ENCODE data around the gene UBE2F. TPM values are rescaled to one million over a fixed set of nuclear protein-coding genes. Genes with fewer than 3 reads are reported as not detected.
"Not testable (repeated sequence)": the region's sequence is repeated elsewhere in the genome, so short reads cannot be mapped to it uniquely, and the experiment has no call there.

Gene UBE2F
- total RNA-seq, 1 experiment from 2014 or later = 116 TPM

DNA sequence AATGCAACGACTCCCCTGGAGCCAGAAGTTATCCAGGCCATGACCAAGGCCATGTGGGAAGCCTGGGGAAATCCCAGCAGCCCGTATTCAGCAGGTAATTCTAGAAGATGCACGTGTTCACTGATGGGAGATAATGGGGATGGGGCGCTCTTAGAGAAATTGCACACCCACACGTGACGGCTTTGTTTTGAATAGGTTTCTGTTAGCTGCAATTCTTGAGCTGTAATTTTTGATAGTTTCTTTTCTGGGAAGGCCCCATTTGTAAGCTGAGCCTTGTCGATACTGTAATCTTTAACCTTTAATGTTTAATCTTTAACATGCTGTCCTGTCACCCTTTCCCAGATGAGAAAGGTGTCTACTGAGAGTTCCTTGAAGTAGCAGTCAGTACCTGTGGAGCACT lies 97.6 kb downstream of the UBE2F start:
- Mint-ChIP-seq H3K27me3 (ENCODE audit: insufficient read depth, unreplicated experiment) (no peaks in the 10 kb centered on the region), H3K36me3 (ENCODE audit: insufficient read depth, unreplicated experiment) (peaks cover 44% of the 10 kb centered on the region), H3K9me3 (ENCODE audit: unreplicated experiment) (no peaks in the 10 kb centered on the region), H3K27ac (ENCODE audit: low read depth, unreplicated experiment) (no peak overlapping the region), H3K4me1 (ENCODE audit: insufficient read depth, unreplicated experiment) (peaks cover 12% of the 10 kb centered on the region), H3K4me3 (ENCODE audit: unreplicated experiment) (no peak overlapping the region)
- intact Hi-C loops (cut with micrococcal nuclease) = loop anchor here (5.0 kb wide), 2 partner anchors 73 to 97 kb away; partner anchors contain the start of genes KLHL30 and UBE2F
- ChIA-PET CTCF (no interaction called here), POLR2A (interaction anchor here (1.0 to 1.6 kb wide), 4 partner anchors 11 to 141 kb away, joined by 3 read pairs; no protein-coding TSS in a partner anchor)
- no TSS peak for BruUV-seq (replicated peaks)
- TF ChIP-seq, protein P1, sequence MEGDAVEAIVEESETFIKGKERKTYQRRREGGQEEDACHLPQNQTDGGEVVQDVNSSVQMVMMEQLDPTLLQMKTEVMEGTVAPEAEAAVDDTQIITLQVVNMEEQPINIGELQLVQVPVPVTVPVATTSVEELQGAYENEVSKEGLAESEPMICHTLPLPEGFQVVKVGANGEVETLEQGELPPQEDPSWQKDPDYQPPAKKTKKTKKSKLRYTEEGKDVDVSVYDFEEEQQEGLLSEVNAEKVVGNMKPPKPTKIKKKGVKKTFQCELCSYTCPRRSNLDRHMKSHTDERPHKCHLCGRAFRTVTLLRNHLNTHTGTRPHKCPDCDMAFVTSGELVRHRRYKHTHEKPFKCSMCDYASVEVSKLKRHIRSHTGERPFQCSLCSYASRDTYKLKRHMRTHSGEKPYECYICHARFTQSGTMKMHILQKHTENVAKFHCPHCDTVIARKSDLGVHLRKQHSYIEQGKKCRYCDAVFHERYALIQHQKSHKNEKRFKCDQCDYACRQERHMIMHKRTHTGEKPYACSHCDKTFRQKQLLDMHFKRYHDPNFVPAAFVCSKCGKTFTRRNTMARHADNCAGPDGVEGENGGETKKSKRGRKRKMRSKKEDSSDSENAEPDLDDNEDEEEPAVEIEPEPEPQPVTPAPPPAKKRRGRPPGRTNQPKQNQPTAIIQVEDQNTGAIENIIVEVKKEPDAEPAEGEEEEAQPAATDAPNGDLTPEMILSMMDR (IDR thresholded peaks at IDR 0.05; ENCODE audit: unreplicated experiment) = no peak
- no peak for DNase-seq (ENCODE audit: unreplicated experiment)

DNA sequence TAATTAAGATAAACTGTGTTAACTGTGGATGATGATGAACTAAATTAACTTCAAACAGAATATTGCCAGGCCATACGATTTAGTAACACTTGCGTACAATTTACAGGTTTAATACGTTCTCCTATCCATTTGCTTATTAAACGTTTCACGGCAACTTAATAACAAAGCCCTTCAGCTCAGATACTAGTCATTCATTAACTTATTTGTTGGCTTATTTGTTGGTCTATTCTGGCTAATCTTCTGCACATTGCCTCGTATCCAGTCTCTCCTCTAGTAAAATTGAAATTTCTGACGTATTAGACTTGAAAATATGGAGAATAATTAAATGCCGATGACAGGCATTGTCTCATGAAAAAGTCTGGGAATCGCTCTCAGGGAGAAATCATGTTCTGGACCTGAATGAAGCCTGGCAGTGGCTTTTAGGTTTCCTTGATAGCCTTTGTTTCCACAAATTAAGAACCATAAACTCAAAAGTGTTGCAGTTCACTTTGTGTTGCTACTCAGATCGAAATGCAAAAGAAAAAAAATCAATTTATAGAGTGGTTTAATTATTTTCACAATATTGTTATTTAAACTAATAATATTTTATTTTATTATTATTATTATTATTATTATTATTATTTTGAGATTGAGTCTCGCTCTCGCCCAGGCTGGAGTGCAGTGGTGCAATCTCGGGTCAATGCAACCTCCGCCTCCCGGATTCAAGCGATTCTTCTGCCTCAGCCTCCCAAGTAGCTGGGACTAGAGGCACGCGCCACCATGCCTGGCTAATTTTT lies 98.4 kb downstream of the UBE2F start:
- POLR2A ChIA-PET = interaction anchor here (1.0 to 1.3 kb wide), 2 partner anchors 10 to 16 kb away, joined by 3 read pairs; no protein-coding TSS in a partner anchor
- Mint-ChIP-seq H3K4me3 (ENCODE audit: unreplicated experiment) (no peak overlapping the region), H3K9me3 (ENCODE audit: unreplicated experiment) (no peaks in the 10 kb centered on the region), H3K36me3 (ENCODE audit: insufficient read depth, unreplicated experiment) (peaks cover 53% of the 10 kb centered on the region), H3K4me1 (ENCODE audit: insufficient read depth, unreplicated experiment) (peaks cover 6% of the 10 kb centered on the region), H3K27ac (ENCODE audit: low read depth, unreplicated experiment) (no peak overlapping the region), H3K27me3 (ENCODE audit: insufficient read depth, unreplicated experiment) (no peaks in the 10 kb centered on the region)
- TF ChIP-seq, protein P1 (IDR thresholded peaks at IDR 0.05; ENCODE audit: unreplicated experiment) = no peak
- no peak for DNase-seq (ENCODE audit: unreplicated experiment)
- CTCF ChIA-PET = no interaction called here
- intact Hi-C loops (cut with micrococcal nuclease) = no loop called here
- no TSS peak for BruUV-seq (replicated peaks)

DNA sequence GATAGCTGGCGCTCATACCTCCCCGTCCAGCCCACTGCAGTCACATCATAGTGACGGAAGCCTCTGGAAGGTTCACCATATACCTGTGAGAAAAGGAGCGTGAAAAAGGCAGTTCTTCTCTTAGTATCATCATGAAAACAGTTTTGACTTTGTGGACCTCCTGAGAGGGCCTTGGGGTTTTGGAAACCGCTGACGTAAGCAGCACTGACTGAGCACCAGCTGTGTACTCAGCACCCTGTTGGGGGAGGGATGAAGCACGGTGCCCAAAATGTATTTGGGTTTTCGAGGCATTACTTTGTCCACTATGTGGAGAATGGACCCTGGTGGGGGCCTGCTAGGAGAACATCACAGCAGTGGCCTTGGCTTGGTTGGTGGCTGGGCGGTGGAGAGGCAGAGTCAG lies 99.4 kb downstream of the UBE2F start:
- no peaks in the 10 kb centered on the region for H3K9me3 Mint-ChIP-seq (ENCODE audit: unreplicated experiment)
- no TSS peak for BruUV-seq (replicated peaks)
- peaks cover 61% of the 10 kb centered on the region for H3K36me3 Mint-ChIP-seq (ENCODE audit: insufficient read depth, unreplicated experiment)
- H3K4me1 Mint-ChIP-seq (ENCODE audit: insufficient read depth, unreplicated experiment) = peaks cover 4% of the 10 kb centered on the region
- H3K4me3 Mint-ChIP-seq (ENCODE audit: unreplicated experiment) = no peak overlapping the region
- CTCF ChIA-PET = no interaction called here
- H3K27me3 Mint-ChIP-seq (ENCODE audit: insufficient read depth, unreplicated experiment) = no peaks in the 10 kb centered on the region
- intact Hi-C loops (cut with micrococcal nuclease) = no loop called here
- POLR2A ChIA-PET = no interaction called here
- no peak for DNase-seq (ENCODE audit: unreplicated experiment)
- no peak overlapping the region for H3K27ac Mint-ChIP-seq (ENCODE audit: low read depth, unreplicated experiment)
- TF ChIP-seq, protein P1 (IDR thresholded peaks at IDR 0.05; ENCODE audit: unreplicated experiment) = no peak

DNA sequence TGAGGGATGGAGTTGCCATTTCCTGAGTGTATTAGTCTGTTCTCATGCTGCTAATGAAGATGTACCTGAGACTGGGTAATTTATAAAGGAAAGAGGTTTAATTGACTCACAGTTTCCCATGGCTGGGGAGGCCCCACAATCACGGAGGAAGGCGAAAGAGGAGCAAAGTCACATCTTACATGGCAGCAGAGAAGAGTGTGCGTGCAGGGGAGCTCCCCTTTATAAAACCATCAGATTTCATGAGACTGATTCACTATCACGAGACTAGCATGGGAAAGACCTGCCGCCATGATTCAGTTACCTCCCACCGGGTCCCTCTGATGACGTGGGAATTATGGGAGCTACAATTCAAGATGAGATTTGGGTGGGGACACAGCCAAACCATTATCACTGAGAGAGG lies 99.9 kb downstream of the UBE2F start:
- intact Hi-C loops (cut with micrococcal nuclease); DNase-seq (ENCODE audit: unreplicated experiment); H3K27me3 Mint-ChIP-seq (ENCODE audit: insufficient read depth, unreplicated experiment); POLR2A ChIA-PET; H3K4me3 Mint-ChIP-seq (ENCODE audit: unreplicated experiment); H3K4me1 Mint-ChIP-seq (ENCODE audit: insufficient read depth, unreplicated experiment); H3K27ac Mint-ChIP-seq (ENCODE audit: low read depth, unreplicated experiment); H3K9me3 Mint-ChIP-seq (ENCODE audit: unreplicated experiment); CTCF ChIA-PET; BruUV-seq (replicated peaks): not testable (repeated sequence)
- H3K36me3 Mint-ChIP-seq (ENCODE audit: insufficient read depth, unreplicated experiment) = peaks cover 61% of the 10 kb centered on the region

Data from MCF 10A (cell line).